NT2/D1 (cell line): Measurements from ENCODE around the gene LHFPL3.

Source experiments
- SUZ12 ChIP-seq: IDR thresholded peaks from 2 replicates; pipeline ENCODE4 v1.6.1; 2011; ENCODE audit not compliant: insufficient read length, insufficient read depth; ENCODE audit errors: extremely low read depth
- YY1 ChIP-seq: IDR thresholded peaks from 2 replicates; pipeline ENCODE4 v1.6.1; 2011; ENCODE audit not compliant: insufficient read length, insufficient read depth
- ZNF274 ChIP-seq: IDR thresholded peaks from 2 replicates; pipeline ENCODE4 v1.6.1; 2011; ENCODE audit warnings: mild to moderate bottlenecking, low read depth, low read length

GRCh38 chr7:104628017-104628416 lies 299.6 kb downstream of the LHFPL3 start:
- TF ChIP-seq YY1 (no peak), SUZ12 (no peak), ZNF274 (no peak)
